Hippocampal formation (tissue), 2 donors: ENCODE data around the gene TES.
A peak's percentile ranks its signal among the peaks of the same experiment; 100 is the strongest.

ENCODE experiments used
- DNase-seq, 2 donors: peaks; one replicate each; lab custom pipeline; 2025; lab: John Stamatoyannopoulos, UW

TES gene

DNA sequence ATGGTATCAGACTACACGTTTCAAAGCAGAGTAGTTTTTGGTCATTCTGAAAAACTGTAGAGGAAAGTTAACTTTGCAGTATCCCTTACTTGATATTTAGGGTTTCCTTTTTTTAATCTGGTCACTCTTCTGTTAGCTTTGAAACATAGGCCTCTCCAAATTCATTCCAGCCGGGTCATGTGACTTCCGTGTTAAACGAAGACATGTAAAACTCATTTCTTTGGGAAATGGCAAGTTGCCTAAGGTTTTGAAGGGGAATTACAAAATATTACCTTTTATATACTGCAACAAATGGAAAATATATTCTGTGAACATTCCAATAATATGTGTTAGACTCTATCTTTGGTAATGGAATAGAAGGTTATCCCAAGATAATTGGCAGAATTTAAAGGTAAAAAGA is 9.5 kb downstream of the TES start:
- no peak for DNase-seq

DNA sequence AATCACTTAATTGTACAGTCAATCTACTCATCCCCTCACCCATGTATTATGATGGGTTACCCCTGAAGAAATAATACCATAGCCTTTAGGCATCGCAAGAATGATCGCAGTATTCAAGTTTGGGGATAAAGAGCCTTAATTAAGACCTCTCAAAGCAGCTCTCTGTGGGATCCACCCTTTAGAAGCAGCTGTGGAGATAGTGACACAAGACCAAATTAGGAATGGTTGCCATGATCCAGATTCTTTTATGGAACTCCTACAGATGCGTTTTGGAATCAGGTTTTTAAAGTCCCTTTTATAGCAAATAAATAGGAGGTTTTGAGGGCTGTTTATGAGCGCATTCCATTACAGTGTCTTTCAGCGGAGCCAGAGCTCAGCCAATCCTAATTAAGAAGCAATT is 12.2 kb downstream of the TES start:
- no peak for DNase-seq

DNA sequence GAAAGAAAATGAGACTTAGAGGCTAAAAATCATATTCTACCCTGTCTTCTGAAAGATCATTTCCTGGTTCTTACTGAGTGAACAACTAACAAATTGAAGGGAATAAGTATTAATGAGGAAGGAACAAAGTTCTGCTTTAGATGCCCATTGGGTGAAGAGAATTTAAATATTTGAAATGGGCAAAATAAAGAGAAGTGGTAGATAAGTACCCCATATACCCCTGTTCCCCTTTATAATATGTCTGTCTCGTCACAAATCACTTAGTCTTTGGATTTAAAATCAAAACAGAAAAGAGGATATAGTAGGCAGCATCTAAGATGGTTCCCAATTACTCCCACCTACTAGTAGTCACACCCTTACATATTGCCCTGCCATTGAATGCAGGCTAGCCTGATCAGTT is 13.2 kb downstream of the TES start:
- no peak for DNase-seq

- no peak for DNase-seq
These were observed 14.3 kb downstream of the TES start for GRCh38 chr7:116224492-116225098.

DNA sequence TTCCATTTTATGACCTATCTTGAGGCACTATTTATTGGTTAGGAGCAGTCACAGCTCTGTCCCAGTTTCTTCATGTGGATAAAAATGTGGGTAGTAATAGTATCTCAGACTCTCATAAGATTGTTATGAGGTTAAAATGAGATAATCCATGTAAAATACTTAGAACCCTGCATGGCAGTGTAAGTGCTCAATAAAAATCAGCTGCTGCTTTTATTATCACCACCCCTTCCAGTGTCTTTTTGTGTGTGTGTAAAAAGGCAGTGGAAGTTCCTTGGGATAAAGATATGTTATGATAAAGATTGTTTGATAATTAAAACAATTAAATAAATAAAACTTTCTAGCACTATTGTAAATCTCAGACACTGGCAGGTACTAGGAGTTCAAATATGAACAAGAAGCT is 15.5 kb downstream of the TES start:
- DNase-seq = no peak

- no peak for DNase-seq
These were observed 16.3 kb downstream of the TES start for GRCh38 chr7:116226664-116227063.

- DNase-seq = no peak
These were observed 17.4 kb downstream of the TES start for GRCh38 chr7:116227678-116228239.

DNA sequence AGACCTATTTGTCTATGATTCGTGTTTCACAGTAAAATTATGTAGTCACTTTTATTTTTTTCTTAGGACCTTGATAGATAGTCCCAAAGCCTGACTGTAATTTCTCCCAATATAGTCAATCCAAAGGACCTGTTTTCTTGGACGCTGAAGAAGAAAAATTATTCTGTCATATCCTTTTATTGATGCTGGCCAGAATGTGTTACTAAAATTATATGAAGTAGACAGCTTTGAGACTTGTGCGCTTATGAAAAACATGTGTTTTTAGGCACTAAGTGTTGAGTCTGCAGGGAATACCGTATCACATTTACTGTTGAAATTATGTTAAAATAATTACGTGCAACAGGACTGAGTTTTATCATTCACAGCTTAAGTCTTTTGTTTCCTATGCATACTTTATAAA is 17.9 kb downstream of the TES start:
- DNase-seq = no peak

- DNase-seq = no peak
These were observed 19.0 kb downstream of the TES start for GRCh38 chr7:116229366-116229765.

DNA sequence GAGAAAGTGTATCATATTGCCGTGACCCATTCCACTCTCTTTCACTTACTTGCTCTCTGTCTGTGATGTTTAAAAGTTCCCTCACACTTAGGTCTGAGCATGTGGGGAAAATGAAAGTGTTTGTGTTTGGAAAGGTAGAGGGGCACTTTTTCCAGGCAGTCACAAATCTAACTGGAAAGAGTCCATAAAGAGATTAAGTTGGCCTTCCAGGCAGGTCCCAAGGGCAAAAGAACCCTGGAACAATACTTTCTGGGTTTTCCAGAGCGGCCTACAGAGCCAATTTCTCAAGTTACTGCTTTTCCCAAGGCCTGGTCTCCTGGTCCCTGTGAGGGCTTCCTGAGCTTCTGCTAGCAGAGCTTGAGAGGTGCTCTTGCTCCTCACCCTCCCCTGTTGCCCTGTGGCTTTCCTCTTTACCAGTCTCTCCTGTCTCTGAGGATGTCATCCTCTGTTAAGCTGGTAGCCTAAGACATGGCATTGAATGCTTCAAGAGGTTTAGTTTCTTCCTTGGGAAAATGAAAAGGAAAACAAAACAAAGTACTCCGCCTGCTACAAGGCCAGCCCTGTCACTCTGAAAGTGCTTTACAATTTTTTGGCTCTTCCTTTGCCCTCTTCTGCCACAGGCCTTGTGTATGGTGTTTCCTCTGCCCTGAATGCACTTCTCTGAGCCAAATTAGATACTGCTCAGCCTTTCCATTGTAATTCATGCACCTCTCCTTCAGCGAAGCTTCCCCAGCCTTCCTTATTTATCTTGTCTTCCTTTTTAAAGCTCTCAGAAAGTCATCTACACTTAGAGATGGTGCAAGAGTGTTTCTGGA is 20.1 kb downstream of the TES start:
- DNase-seq = no peak

- no peak for DNase-seq
These were observed 21.2 kb downstream of the TES start for GRCh38 chr7:116231543-116231942.

DNA sequence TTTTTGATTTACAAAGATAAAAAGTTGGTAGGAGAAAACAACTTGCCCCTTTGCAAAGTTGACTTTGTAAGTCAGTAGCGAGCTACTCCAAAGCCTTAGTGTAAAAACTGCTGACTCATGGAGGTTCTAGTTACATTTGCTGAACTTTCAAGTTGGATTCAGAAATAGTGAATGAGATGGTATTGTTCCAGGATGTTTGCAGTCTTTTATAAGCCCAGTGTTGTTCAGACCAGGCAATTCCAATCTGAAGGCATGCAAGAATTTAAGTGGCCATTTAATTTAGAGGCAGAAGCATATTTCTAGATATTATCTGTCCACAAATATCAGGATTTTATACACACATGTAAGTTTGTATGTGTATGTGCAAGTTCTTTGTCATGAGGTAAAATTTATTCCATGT is 21.6 kb downstream of the TES start:
- no peak for DNase-seq

DNA sequence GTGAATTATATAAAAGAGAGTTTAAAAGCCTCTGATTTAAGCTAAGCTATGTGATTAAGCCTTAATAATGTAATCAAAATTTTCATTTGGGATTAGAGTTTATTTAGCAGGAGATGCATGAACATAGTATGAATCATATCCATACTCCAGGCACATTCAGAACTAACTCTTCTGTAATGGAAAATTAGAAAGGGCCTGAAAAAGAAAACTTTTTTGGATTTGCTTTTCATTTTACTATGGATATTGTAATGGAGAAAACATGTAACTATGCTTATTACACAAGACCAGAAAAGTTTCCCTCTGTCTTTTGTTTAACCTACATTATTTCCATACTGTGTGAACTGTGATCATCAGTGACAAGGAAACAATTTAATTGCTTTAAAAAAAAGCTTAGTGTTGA is 22.0 kb downstream of the TES start:
- no peak for DNase-seq

GRCh38 chr7:116232920-116233319 is 22.6 kb downstream of the TES start:
- DNase-seq = no peak

DNA sequence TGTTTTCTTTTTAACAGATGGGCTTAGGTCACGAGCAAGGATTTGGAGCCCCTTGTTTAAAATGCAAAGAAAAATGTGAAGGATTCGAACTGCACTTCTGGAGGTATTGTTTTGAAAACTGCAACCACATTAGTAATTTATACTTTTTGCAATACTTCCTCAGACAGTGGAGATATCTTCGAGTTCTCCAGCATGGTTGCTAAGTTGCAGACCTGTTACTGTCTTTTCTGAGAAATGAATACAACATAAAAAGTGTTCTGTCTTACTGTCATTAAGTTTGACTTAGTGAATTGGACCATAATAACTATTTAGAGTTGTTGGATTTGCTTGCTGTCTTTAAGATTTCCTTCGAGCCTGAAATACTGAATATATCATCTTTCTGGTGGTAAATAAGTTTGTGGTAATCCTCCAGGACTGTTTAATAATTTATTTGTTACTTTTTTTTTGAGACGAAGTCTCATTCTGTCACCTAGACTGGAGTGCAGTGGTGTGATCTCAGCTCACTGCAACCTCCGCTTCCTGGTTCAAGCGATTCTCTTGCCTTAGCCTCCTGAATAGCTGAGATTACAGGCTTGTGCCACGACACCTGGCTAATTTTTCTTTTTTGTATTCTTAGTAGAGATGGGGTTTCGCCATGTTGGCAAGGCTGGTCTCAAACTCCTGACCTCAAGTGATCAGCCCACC is 24.3 kb downstream of the TES start:
- DNase-seq = no peak

DNA sequence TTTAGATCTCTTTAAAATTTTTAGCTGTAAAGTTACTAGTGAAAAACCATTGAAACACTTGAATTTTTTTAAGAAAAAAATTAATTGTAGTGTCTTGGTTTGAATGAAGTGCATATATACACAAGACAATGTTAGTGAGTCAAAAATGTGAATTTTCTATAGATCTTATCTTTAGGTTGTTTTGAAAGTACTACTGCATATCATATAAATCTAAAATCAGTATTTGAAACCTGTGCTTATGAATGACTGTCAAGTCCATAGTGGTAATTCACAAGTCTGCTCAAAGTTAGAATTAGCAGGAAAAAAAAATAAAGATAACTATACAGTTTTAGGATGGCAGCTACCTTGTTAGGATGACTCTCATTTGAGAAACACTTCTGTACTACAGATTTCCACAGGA is 25.0 kb downstream of the TES start:
- no peak for DNase-seq

DNA sequence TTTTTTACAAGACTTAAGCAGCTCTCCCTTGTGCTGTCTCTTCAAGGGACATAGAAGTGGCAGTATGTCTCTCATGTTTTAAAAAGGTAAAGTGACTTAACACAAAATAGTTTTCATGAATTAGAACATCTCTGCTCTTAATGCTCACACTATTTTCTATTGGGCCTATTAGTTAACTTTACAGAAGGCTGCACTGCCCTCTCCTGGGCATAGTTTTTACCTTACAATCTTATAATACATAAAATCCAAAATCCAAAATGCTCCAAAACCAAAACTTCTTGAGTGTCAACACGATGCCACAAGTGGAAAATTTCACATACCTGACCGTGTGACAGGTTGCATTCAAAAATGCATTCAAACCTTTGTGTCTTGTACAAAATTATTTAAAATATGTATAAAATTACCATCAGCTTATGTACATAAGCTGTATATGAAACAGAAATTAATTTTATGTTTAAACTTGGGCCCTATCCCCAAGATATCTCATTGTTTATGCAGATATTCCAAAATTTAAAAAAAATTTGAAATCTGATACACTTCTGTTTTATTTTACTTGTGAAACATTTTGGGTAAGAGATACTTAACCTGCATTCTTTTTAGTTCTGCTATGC is 25.8 kb downstream of the TES start:
- DNase-seq = peak; percentile 8 to 59

GRCh38 chr7:116239020-116239419 is 28.7 kb downstream of the TES start:
- DNase-seq = no peak

- no peak for DNase-seq
These were observed 29.1 kb downstream of the TES start for GRCh38 chr7:116239434-116239833.

- no peak for DNase-seq
These were observed 29.8 kb downstream of the TES start for GRCh38 chr7:116240024-116240668.

GRCh38 chr7:116241291-116241690 is 31.0 kb downstream of the TES start:
- DNase-seq = no peak

DNA sequence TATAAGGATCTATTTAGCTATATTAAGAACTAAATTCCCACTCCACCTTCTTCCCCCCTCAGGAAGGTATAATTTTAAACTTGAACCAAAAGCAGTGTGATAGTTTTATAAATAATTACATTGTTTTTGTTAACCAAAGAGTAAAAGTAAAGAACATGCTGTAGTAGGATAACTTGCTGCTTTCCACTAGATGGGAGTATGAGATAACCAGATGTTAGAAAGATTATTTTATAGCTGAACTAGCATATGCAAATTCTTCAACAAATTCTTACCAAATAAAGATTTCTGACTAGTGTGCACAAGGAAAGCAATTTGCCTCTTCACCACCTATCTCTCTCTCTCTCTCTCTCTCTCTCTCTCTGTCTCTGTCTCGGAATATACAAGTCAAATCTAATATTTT is 31.8 kb downstream of the TES start:
- no peak for DNase-seq
